Left ventricle myocardium inferior (tissue), 1 donor: ENCODE results near the gene TOX4. TPM values are rescaled to one million over a fixed set of nuclear protein-coding genes. Genes with fewer than 3 reads are reported as not detected.
A peak's percentile ranks its signal among the peaks of the same experiment; 100 is the strongest.

ENCODE experiments used
- DNase-seq: peaks from one replicate; pipeline ENCODE4 v3.0.0-alpha.2; 2020
- H3K27ac ChIP-seq: fragments of 200-600 bp; replicated peaks from 2 replicates; pipeline ENCODE4 v1.8.0; 2021
- H3K27me3 ChIP-seq: fragments of 200-600 bp; 2 replicates; pipeline ENCODE4 v1.8.0; 2021; ENCODE audit warnings: low read depth
- H3K36me3 ChIP-seq: fragments of 200-600 bp; 2 replicates; pipeline ENCODE4 v1.8.0; 2021
- H3K4me1 ChIP-seq: fragments of 200-600 bp; 2 replicates; pipeline ENCODE4 v1.8.0; 2021
- H3K4me3 ChIP-seq: fragments of 200-600 bp; 2 replicates; pipeline ENCODE4 v1.8.0; 2021; ENCODE audit warnings: mild to moderate bottlenecking, moderate library complexity
- H3K9me3 ChIP-seq: fragments of 200-600 bp; replicated peaks from 2 replicates; pipeline ENCODE4 v1.8.0; 2021
- intact Hi-C: fragments of 100-400 bp; cut with micrococcal nuclease; formaldehyde crosslinking; loops from one replicate; pipeline ENCODE4 v1.11.0; 2022
- total RNA-seq: library from RNA; stranded (reverse); fragmentation: NEBNext Ultra II Directional; extraction: Animal tissue kit (Norgen Biotek cat#: 25700); gene quantifications from one replicate; pipeline ENCODE4 v1.2.1, GENCODE V29; 2021
- TF ChIP-seq, protein P1 (sequence below): fragments of 200-600 bp; IDR thresholded peaks from 2 replicates; pipeline ENCODE4 v1.8.0; 2021; ENCODE audit warnings: antibody characterized with exemption, mild to moderate bottlenecking, borderline replicate concordance
- donor health status: DM: no; HTN: yes; CAD: no; lungs with severe emphysema.

The TOX4 gene
- total RNA-seq, 1 donor from 2014 or later, result 84.8 TPM

DNA sequence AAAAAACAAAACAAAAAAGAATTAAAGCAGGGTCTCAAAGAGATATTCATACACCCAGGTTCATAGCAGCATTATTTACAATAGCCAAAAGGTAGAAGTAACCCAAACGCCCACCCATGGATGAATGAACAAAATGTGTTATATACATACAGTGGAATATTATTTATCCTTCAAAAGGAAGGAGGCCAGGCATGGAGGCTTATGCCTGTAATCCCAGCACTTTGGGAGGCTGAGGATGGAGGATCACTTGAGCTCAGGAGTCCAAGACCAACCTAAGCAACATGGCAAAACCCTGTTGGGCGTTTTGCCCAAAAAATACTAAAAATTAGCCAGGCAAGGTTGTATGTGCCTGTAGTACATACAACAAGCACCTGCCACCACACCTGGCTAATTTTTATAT lies 29.6 kb downstream of the TOX4 start:
- peaks cover 31% of the 10 kb centered on the region for H3K36me3 ChIP-seq
- intact Hi-C loops, result no loop called here
- H3K4me1 ChIP-seq, result peaks cover 32% of the 10 kb centered on the region
- TF ChIP-seq, protein P1, sequence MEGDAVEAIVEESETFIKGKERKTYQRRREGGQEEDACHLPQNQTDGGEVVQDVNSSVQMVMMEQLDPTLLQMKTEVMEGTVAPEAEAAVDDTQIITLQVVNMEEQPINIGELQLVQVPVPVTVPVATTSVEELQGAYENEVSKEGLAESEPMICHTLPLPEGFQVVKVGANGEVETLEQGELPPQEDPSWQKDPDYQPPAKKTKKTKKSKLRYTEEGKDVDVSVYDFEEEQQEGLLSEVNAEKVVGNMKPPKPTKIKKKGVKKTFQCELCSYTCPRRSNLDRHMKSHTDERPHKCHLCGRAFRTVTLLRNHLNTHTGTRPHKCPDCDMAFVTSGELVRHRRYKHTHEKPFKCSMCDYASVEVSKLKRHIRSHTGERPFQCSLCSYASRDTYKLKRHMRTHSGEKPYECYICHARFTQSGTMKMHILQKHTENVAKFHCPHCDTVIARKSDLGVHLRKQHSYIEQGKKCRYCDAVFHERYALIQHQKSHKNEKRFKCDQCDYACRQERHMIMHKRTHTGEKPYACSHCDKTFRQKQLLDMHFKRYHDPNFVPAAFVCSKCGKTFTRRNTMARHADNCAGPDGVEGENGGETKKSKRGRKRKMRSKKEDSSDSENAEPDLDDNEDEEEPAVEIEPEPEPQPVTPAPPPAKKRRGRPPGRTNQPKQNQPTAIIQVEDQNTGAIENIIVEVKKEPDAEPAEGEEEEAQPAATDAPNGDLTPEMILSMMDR, result no peak
- no peaks in the 10 kb centered on the region for H3K27me3 ChIP-seq
- H3K27ac ChIP-seq, result no peak overlapping the region
- H3K4me3 ChIP-seq, result no peak overlapping the region
- DNase-seq, result no peak
- H3K9me3 ChIP-seq, result no peaks in the 10 kb centered on the region

DNA sequence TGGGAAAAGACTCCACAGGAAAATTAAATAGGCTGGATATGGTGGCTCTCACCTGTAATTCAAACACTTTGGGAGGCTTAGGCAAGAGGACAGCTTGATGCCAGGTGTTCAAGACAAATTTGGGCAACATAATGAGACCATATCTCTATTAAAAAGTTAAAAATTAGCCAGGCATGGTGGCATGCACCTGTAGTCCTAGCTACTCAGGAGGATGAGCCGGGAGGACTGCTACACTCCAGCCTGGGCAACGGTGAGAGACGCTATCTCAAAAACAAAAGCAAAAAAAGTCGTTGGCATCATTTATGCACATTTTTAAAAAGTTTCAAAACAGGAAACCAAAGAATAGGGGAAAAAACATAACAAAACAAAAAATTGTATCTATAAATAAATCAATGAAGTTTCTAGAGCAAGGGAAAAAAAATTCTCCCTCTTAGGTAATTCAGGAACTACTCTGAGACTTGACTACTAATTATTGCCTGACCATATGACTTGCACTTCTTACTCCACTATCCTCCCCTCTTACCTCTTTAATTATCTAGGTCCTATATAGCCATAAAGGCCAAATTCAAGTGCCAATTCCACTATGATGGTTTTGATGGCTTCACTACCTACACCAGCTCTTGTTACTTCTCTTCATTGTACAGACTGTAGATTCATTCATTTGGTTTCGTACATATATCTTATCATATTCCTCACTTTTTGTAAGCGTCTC lies 32.6 kb downstream of the TOX4 start:
- Histone ChIP-seq H3K27me3 (no peaks in the 10 kb centered on the region), H3K4me1 (peaks cover 36% of the 10 kb centered on the region), H3K9me3 (no peaks in the 10 kb centered on the region), H3K27ac (no peak overlapping the region), H3K36me3 (peaks cover 11% of the 10 kb centered on the region), H3K4me3 (peak overlapping the region; percentile 96)
- TF ChIP-seq, protein P1, result no peak
- no peak for DNase-seq
- intact Hi-C loops, result no loop called here

DNA sequence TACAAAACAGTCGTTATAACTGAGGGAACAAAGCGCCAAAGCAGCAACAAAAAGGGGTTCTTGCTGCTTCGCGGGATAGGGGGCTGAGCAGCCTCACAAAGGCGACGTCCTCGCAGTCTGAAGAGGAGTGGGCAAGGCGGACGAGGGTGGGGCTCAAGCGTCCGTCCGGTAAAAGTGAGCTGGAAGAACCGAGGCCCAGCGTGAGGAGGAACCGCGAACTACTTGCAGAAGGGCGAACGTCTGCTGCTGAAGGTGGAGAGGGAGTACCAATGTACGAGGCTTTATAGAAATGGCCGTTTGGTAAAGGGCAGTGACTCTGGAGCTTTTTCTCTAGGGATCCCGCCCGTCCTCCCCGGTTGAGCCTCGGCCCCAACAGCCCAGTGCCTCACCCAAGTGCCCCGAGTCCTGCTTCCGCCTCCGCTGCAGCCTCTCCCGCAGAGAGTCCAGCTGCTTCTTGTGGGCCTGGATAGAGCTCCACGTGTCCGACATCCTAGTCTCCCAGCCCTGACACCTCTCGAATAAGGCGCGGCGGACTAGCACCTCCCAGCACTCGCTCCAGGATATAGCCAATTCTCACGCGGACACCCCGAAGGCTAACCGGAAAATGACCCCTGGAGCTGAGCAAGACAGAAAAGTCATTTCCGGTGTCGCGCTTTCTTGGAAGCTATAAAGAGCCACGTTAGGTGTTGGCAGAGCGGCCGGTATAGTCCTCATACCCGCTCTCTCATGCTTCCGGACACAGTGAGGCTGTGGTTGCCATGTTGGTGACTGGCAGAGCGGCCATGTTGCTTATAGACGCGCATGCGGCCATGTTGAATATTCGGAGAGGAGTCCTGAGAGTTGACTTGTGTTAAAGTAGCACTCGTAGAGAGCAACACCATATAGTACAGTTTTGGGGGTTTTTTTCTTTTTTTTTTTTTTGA lies 34.0 kb downstream of the TOX4 start, which contains the start of gene METTL3:
METTL3 (minus strand) TSS at position 606 of the 923 bp plus-strand sequence; CDS start at position 489, 117 bp downstream.
- TF ChIP-seq, protein P1, result no peak
- Histone ChIP-seq H3K27me3 (no peaks in the 10 kb centered on the region), H3K4me1 (peaks cover 36% of the 10 kb centered on the region), H3K27ac (peak within 1 kb of the TSS; percentile 93), H3K9me3 (no peaks in the 10 kb centered on the region), H3K36me3 (peaks cover 11% of the 10 kb centered on the region), H3K4me3 (peak within 1 kb of the TSS; percentile 96)
- intact Hi-C loops, result no loop called here
- peak; percentile 97 for DNase-seq

DNA sequence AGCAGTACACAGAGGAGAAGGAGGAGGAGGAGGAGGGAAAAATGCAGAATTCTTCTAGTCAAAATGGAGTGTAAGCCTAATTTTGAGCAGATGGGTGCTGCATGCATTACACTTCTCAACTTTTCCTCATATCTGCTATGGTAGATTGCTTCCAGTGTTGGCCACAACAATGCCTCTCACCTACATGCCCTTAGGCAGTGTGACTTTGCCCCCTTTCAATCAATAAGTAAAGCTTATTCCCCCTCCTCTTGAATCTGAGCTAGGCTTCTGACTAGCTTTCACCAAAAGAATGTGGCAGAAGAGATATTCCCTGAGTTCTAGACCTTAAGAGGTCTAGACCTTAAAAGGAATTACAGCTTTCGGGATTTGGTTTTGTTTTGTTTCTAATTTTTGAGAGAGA lies 37.3 kb downstream of the TOX4 start:
- Histone ChIP-seq H3K4me1 (peaks cover 23% of the 10 kb centered on the region), H3K9me3 (no peaks in the 10 kb centered on the region), H3K27ac (no peak overlapping the region), H3K27me3 (no peaks in the 10 kb centered on the region), H3K4me3 (no peak overlapping the region), H3K36me3 (no peaks in the 10 kb centered on the region)
- TF ChIP-seq, protein P1, result no peak
- intact Hi-C loops, result no loop called here
- no peak for DNase-seq

DNA sequence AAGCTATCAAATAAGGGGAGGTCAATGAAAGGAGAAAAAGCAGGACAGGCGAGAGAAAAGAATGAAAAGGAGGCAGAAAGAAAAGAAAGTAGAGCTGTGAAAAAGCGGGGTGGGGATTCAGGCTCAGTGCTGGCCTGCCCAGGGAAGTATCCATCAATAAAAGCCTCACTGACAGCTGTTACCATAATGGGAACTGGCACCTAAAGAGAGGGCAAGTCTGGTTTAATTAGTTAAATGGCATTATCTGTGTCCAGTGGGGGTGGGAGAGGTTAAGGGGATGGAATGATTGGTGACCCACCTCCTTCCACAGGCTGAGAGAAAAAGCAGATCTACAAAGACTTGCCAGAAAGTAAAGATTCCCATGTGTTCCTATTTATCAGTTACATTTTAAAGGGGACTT lies 41.7 kb downstream of the TOX4 start:
- no peak overlapping the region for H3K4me3 ChIP-seq
- no peaks in the 10 kb centered on the region for H3K36me3 ChIP-seq
- H3K27ac ChIP-seq, result no peak overlapping the region
- no peaks in the 10 kb centered on the region for H3K9me3 ChIP-seq
- no peak for DNase-seq
- H3K27me3 ChIP-seq, result no peaks in the 10 kb centered on the region
- no peaks in the 10 kb centered on the region for H3K4me1 ChIP-seq
- TF ChIP-seq, protein P1, result no peak
- intact Hi-C loops, result no loop called here
